A549 (cell line): ENCODE measurements around the gene GRK4. TPM values are rescaled to one million over a fixed set of nuclear protein-coding genes. Genes with fewer than 3 reads are reported as not detected.

Source experiments
- ATAC-seq, 2 experiments: fragments of 200-7000 bp in 1 of 2; fragments of >200 bp in 1 of 2; cut with Nextera tagmentation in 1 of 2; cut with Tn5 transposase in 1 of 2; 3 replicates each; pipeline versions ENCODE4 v1.8.0 to v1.9.1; 2018 to 2020; ENCODE audit warnings: mild to moderate bottlenecking in 1 of 2, moderate library complexity in 1 of 2
- CTCF ChIA-PET: fragments of 300-600 bp; sonication (Branson Sonifier 250); formaldehyde crosslinking; extraction: SDS; loops from one replicate; lab custom pipeline; 2021; ENCODE audit warnings: antibody characterized with exemption, inconsistent platforms; lab: Yijun Ruan, JAX
- POLR2A ChIA-PET: fragments of 350-600 bp; formaldehyde crosslinking; extraction: SDS; loops from one replicate; lab custom pipeline; 2021; ENCODE audit warnings: antibody characterized with exemption, inconsistent platforms; lab: Yijun Ruan, JAX
- DNase-seq, 2 experiments: peaks; one replicate each; pipeline versions ENCODE4 v3.0.0 to v3.0.0-alpha.2; 2011 to 2016; ENCODE audit warnings: low read depth in 1 of 2, low spot score in 1 of 2
- FAIRE-seq: peaks from 2 replicates; lab custom pipeline; 2011; peaks lifted over from hg19 to GRCh38; lab: Jason Lieb, UNC
- H3K27ac ChIP-seq, 2 experiments: fragments of >200 bp; sonication (Bioruptor Twin); formaldehyde crosslinking; 3 replicates each; pipeline ENCODE4 v1.5.1; 2016 to 2017
- H3K4me1 ChIP-seq: fragments of >200 bp; sonication (Bioruptor Twin); formaldehyde crosslinking; 3 replicates; pipeline ENCODE4 v1.6.1; 2016
- H3K4me2 ChIP-seq: fragments of >200 bp; sonication (Bioruptor Twin); formaldehyde crosslinking; 3 replicates; pipeline ENCODE4 v1.6.1; 2016
- H3K4me3 ChIP-seq: fragments of >200 bp; sonication (Bioruptor Twin); formaldehyde crosslinking; 3 replicates; pipeline ENCODE4 v1.5.1; 2016
- H3K9me3 ChIP-seq: fragments of >200 bp; sonication (Bioruptor Twin); formaldehyde crosslinking; 3 replicates; pipeline ENCODE4 v1.6.1; 2016
- CEBPB ChIP-seq, 2 experiments: fragments of >200 bp in 1 of 2; sonication (Bioruptor Twin) in 1 of 2; formaldehyde crosslinking in 1 of 2; IDR thresholded peaks; 2 replicates each; pipeline ENCODE4 v1.6.1; 2012 to 2016
- CHD2 ChIP-seq: fragments of 150-350 bp; IDR thresholded peaks from 2 replicates; pipeline ENCODE4 v1.6.1; 2014; ENCODE audit warnings: low read length; ENCODE audit not compliant: partially characterized antibody
- CHD4 ChIP-seq: fragments of 200-600 bp; sonication (generic); IDR thresholded peaks from 2 replicates; pipeline ENCODE4 v1.6.1; 2016; ENCODE audit warnings: antibody characterized with exemption, mild to moderate bottlenecking, borderline replicate concordance
- EP300 ChIP-seq, 2 experiments: fragments of >200 bp; sonication (Bioruptor Twin); formaldehyde crosslinking; IDR thresholded peaks; 2 replicates in 1 of 2; 3 replicates in 1 of 2; pipeline ENCODE4 v1.6.1; 2016 to 2017
- ESRRA ChIP-seq: fragments of 150-350 bp; IDR thresholded peaks from 2 replicates; pipeline ENCODE4 v1.6.1; 2014; ENCODE audit warnings: mild to moderate bottlenecking, low read length, borderline replicate concordance
- GATA3 ChIP-seq: IDR thresholded peaks from 2 replicates; pipeline ENCODE4 v1.6.1; 2012; ENCODE audit warnings: borderline replicate concordance
- HEYL ChIP-seq: fragments of 250-450 bp; sonication (Bioruptor Pico); IDR thresholded peaks from 2 replicates; pipeline ENCODE4 v1.8.0; 2021; ENCODE audit warnings: mild to moderate bottlenecking, moderate library complexity
- JUN ChIP-seq, 2 experiments: fragments of >200 bp; sonication (Bioruptor Twin); formaldehyde crosslinking; IDR thresholded peaks; 2 replicates in 1 of 2; 3 replicates in 1 of 2; pipeline ENCODE4 v1.6.1; 2016 to 2017
- JUNB ChIP-seq: fragments of >200 bp; sonication (Bioruptor Twin); formaldehyde crosslinking; IDR thresholded peaks from 2 replicates; pipeline ENCODE4 v1.6.1; 2016
- NFE2L2 ChIP-seq: fragments of 150-350 bp; conservative IDR thresholded peaks from 2 replicates; pipeline ENCODE4 v1.6.1; 2014; ENCODE audit warnings: low read length
- NPAS2 ChIP-seq: fragments of 250-450 bp; sonication (Bioruptor Pico); IDR thresholded peaks from 2 replicates; pipeline ENCODE4 v1.8.0; 2022; ENCODE audit warnings: mild to moderate bottlenecking, moderate library complexity, borderline replicate concordance
- RARB ChIP-seq: fragments of 250-450 bp; sonication (Bioruptor Pico); IDR thresholded peaks from 2 replicates; pipeline ENCODE4 v1.8.0; 2021; ENCODE audit warnings: mild to moderate bottlenecking, moderate library complexity
- RCOR1 ChIP-seq: fragments of 150-350 bp; IDR thresholded peaks from 2 replicates; pipeline ENCODE4 v1.6.1; 2014; ENCODE audit warnings: antibody characterized with exemption, low read length, low read depth
- RFX5 ChIP-seq: fragments of 450-650 bp; IDR thresholded peaks from 2 replicates; pipeline ENCODE4 v1.7.1; 2014; ENCODE audit warnings: antibody characterized with exemption, mild to moderate bottlenecking, moderate library complexity
- TFCP2L1 ChIP-seq: fragments of 250-450 bp; sonication (Bioruptor Pico); IDR thresholded peaks from 2 replicates; pipeline ENCODE4 v1.5.0; 2021; ENCODE audit warnings: mild to moderate bottlenecking
- TP53 ChIP-seq: fragments of 250-450 bp; sonication (Bioruptor Pico); IDR thresholded peaks from 2 replicates; pipeline ENCODE4 v1.5.0; 2021; ENCODE audit warnings: mild to moderate bottlenecking, moderate library complexity
- ZC3H11A ChIP-seq: fragments of 450-650 bp; IDR thresholded peaks from 2 replicates; pipeline ENCODE4 v1.6.1; 2014; ENCODE audit warnings: antibody characterized with exemption, mild to moderate bottlenecking
- ZFP36 ChIP-seq: fragments of 450-650 bp; IDR thresholded peaks from 2 replicates; pipeline ENCODE4 v1.6.1; 2014; ENCODE audit warnings: borderline replicate concordance; ENCODE audit not compliant: partially characterized antibody
- ZNF302 ChIP-seq: fragments of 250-450 bp; sonication (Bioruptor Pico); IDR thresholded peaks from 2 replicates; pipeline ENCODE4 v1.9.0; 2021; ENCODE audit warnings: inconsistent platforms, mild to moderate bottlenecking, moderate library complexity
- WGBS: methylation state at CpG from one replicate; pipeline ENCODE4 v1.1.6; 2017; ENCODE audit errors: missing lambda C conversion rate; 5-methylcytosine and 5-hydroxymethylcytosine counted together
- polyA plus RNA-seq, 4 experiments: library from polyadenylated mRNA; depleted of rRNA in 3 of 4; stranded (reverse); fragments of >200 nt; fragmentation: RNase III in 1 of 4; extraction: RNeasy Plus Mini Kit Qiagen cat#74134 plus additional on column Dnase treatment in 1 of 4; gene quantifications; 2 replicates in 3 of 4; 3 replicates in 1 of 4; pipeline ENCODE4 v1.2.3, GENCODE V29; 2011 to 2017
- TF ChIP-seq, protein P1 (sequence below): fragments of 200-600 bp; sonication (generic); IDR thresholded peaks from 2 replicates; pipeline ENCODE4 v1.6.1; 2016; ENCODE audit warnings: antibody characterized with exemption, mild to moderate bottlenecking, moderate library complexity
- TF ChIP-seq, protein P2 (sequence below): IDR thresholded peaks from 2 replicates; pipeline ENCODE4 v1.6.1; 2012
- TF ChIP-seq, protein P3 (sequence below): IDR thresholded peaks from 2 replicates; pipeline ENCODE4 v1.6.1; 2012
- TF ChIP-seq, protein P4 (sequence below): IDR thresholded peaks from 2 replicates; pipeline ENCODE4 v1.6.1; 2012; ENCODE audit warnings: low read depth, borderline replicate concordance
- TF ChIP-seq, protein P5 (sequence below): fragments of 250-450 bp; sonication (Bioruptor Pico); IDR thresholded peaks from 2 replicates; pipeline ENCODE4 v1.5.0; 2020; ENCODE audit warnings: low read depth, mild to moderate bottlenecking, moderate library complexity
- TF ChIP-seq, protein P6 (sequence below): fragments of 250-450 bp; sonication (Bioruptor Pico); IDR thresholded peaks from 2 replicates; pipeline ENCODE4 v1.5.0; 2021; ENCODE audit warnings: mild to moderate bottlenecking, moderate library complexity, borderline replicate concordance

GRK4 gene
- polyA plus RNA-seq, 2 of the 4 experiments (the other 2 are of a cell fraction) = 0.76 to 0.96 TPM

DNA sequence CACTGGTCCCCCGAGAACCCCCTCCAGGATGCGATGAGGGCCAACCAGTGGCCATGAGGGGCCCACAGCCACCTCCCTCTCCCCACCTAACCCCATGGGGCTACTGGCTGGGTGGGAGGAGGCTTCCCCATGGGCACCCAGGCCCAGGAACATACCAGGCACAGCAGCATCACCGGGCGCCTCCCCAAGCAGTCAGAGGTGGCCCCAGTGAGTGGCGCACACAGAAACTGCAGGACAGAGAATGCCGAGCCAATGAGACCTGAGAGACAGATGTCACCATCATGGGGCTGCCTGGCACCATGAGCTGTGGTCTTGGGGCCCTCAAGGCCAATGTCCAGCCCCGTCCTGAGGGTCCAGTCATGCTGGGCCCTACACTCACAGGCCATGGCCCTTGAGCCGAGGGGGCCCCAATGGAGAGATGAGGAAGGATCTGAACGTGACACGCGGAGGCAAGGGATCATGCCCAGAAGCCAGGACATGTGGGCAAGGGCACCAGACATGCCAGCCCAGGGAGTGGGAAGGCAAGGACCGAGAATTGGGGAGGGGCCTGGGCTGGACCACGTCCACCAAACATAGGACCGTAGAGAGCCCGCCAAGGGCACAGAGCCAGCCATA is 30.3 kb upstream of the GRK4 start:
- CTCF ChIA-PET = no interaction called here
- ATAC-seq (no peak), FAIRE-seq (no peak), DNase-seq (no peak)
- POLR2A ChIA-PET = no interaction called here
- Histone ChIP-seq H3K27ac (peak overlapping the region; percentile 90 to 96), H3K4me1 (peaks cover 34% of the 10 kb centered on the region), H3K9me3 (no peaks in the 10 kb centered on the region), H3K4me3 (peak overlapping the region; percentile 90), H3K4me2 (peak overlapping the region; percentile 92)
- 59% methylated on average over 7 of the region's 15 CpGs for WGBS
- TF ChIP-seq RCOR1 = no peak
- TF ChIP-seq JUN (IDR thresholded peaks at IDR 0.05) = no peak
- TF ChIP-seq, protein P1, sequence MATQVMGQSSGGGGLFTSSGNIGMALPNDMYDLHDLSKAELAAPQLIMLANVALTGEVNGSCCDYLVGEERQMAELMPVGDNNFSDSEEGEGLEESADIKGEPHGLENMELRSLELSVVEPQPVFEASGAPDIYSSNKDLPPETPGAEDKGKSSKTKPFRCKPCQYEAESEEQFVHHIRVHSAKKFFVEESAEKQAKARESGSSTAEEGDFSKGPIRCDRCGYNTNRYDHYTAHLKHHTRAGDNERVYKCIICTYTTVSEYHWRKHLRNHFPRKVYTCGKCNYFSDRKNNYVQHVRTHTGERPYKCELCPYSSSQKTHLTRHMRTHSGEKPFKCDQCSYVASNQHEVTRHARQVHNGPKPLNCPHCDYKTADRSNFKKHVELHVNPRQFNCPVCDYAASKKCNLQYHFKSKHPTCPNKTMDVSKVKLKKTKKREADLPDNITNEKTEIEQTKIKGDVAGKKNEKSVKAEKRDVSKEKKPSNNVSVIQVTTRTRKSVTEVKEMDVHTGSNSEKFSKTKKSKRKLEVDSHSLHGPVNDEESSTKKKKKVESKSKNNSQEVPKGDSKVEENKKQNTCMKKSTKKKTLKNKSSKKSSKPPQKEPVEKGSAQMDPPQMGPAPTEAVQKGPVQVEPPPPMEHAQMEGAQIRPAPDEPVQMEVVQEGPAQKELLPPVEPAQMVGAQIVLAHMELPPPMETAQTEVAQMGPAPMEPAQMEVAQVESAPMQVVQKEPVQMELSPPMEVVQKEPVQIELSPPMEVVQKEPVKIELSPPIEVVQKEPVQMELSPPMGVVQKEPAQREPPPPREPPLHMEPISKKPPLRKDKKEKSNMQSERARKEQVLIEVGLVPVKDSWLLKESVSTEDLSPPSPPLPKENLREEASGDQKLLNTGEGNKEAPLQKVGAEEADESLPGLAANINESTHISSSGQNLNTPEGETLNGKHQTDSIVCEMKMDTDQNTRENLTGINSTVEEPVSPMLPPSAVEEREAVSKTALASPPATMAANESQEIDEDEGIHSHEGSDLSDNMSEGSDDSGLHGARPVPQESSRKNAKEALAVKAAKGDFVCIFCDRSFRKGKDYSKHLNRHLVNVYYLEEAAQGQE = no peak
- no peak for TF ChIP-seq TP53 (CRISPR knock-in tag)
- TF ChIP-seq ZC3H11A = no peak
- no peak for TF ChIP-seq ZNF302
- TF ChIP-seq HEYL (CRISPR knock-in tag) = no peak
- no peak for TF ChIP-seq CHD4
- TF ChIP-seq, protein P2, sequence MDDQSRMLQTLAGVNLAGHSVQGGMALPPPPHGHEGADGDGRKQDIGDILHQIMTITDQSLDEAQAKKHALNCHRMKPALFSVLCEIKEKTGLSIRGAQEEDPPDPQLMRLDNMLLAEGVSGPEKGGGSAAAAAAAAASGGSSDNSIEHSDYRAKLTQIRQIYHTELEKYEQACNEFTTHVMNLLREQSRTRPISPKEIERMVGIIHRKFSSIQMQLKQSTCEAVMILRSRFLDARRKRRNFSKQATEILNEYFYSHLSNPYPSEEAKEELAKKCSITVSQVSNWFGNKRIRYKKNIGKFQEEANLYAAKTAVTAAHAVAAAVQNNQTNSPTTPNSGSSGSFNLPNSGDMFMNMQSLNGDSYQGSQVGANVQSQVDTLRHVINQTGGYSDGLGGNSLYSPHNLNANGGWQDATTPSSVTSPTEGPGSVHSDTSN = no peak
- no peak for TF ChIP-seq GATA3
- no peak for TF ChIP-seq RFX5
- TF ChIP-seq, protein P3, sequence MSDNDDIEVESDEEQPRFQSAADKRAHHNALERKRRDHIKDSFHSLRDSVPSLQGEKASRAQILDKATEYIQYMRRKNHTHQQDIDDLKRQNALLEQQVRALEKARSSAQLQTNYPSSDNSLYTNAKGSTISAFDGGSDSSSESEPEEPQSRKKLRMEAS = no peak
- TF ChIP-seq, protein P4, sequence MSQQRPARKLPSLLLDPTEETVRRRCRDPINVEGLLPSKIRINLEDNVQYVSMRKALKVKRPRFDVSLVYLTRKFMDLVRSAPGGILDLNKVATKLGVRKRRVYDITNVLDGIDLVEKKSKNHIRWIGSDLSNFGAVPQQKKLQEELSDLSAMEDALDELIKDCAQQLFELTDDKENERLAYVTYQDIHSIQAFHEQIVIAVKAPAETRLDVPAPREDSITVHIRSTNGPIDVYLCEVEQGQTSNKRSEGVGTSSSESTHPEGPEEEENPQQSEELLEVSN = no peak
- TF ChIP-seq, protein P5, sequence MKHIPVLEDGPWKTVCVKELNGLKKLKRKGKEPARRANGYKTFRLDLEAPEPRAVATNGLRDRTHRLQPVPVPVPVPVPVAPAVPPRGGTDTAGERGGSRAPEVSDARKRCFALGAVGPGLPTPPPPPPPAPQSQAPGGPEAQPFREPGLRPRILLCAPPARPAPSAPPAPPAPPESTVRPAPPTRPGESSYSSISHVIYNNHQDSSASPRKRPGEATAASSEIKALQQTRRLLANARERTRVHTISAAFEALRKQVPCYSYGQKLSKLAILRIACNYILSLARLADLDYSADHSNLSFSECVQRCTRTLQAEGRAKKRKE (CRISPR knock-in tag) = no peak
- no peak for TF ChIP-seq JUNB
- TF ChIP-seq ESRRA = no peak
- TF ChIP-seq CEBPB (IDR thresholded peaks at IDR 0.05) = no peak

DNA sequence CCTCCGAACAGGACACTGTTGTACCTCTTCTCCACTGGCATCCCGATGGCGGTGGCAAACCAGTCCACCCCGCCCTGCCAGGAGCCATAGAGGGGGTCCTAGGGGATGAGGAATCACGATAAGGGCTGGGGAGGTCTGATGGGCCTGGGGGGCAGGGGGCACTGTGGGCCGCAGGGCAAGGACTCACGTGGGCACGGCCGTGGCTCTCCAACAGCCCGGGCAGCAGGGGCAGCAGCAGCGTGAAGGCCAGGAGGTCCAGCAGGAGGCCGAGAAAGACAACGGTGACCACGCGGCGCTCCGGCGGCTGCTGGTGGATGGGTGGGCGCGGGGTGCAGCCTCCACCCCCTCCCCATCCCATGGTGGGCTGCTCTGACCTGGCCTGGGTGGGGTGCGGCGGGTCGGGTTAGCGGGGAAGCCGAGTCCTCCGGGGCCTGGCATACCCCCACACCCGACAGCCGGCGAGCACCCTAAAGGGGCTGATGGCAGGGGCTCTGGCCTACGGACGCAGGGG is 29.8 kb upstream of the GRK4 start:
- peak in 1 of 2 experiments; percentile 29; a peak in 3 of 6 replicates for ATAC-seq
- no peak for FAIRE-seq
- 20% methylated on average over 10 of the region's 31 CpGs for WGBS
- TF ChIP-seq ZNF302 = no peak
- TF ChIP-seq, protein P5 (CRISPR knock-in tag) = no peak
- TF ChIP-seq NFE2L2 = no peak
- TF ChIP-seq NPAS2 (CRISPR knock-in tag) = no peak
- TF ChIP-seq RARB = no peak
- TF ChIP-seq TFCP2L1 (CRISPR knock-in tag) = no peak
- no peak for TF ChIP-seq ZFP36
- TF ChIP-seq, protein P3 = no peak
- TF ChIP-seq, protein P6, sequence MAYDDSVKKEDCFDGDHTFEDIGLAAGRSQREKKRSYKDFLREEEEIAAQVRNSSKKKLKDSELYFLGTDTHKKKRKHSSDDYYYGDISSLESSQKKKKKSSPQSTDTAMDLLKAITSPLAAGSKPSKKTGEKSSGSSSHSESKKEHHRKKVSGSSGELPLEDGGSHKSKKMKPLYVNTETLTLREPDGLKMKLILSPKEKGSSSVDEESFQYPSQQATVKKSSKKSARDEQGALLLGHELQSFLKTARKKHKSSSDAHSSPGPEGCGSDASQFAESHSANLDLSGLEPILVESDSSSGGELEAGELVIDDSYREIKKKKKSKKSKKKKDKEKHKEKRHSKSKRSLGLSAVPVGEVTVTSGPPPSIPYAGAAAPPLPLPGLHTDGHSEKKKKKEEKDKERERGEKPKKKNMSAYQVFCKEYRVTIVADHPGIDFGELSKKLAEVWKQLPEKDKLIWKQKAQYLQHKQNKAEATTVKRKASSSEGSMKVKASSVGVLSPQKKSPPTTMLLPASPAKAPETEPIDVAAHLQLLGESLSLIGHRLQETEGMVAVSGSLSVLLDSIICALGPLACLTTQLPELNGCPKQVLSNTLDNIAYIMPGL = no peak
- no peak for TF ChIP-seq EP300 (IDR thresholded peaks at IDR 0.05)
- TF ChIP-seq CHD2 = no peak
- TF ChIP-seq TP53 (CRISPR knock-in tag) = no peak

More for the DNA sequence above, 29.8 kb upstream of the GRK4 start:
- CTCF ChIA-PET = no interaction called here
- Histone ChIP-seq H3K4me3 (peak overlapping the region; percentile 90), H3K27ac (peak overlapping the region; percentile 90 to 96), H3K9me3 (no peaks in the 10 kb centered on the region), H3K4me2 (peak overlapping the region; percentile 92), H3K4me1 (peaks cover 34% of the 10 kb centered on the region)
- no peak for DNase-seq
- POLR2A ChIA-PET = no interaction called here
